Measurements from ENCODE around the gene EPB41L2.
"Not testable (repeated sequence)": the region's sequence is repeated elsewhere in the genome, so short reads cannot be mapped to it uniquely, and the experiment has no call there.

The EPB41L2 gene

GRCh38 chr6:131022691-131023090, 40.4 kb downstream of the EPB41L2 start:
- TF ChIP-seq, protein P1, sequence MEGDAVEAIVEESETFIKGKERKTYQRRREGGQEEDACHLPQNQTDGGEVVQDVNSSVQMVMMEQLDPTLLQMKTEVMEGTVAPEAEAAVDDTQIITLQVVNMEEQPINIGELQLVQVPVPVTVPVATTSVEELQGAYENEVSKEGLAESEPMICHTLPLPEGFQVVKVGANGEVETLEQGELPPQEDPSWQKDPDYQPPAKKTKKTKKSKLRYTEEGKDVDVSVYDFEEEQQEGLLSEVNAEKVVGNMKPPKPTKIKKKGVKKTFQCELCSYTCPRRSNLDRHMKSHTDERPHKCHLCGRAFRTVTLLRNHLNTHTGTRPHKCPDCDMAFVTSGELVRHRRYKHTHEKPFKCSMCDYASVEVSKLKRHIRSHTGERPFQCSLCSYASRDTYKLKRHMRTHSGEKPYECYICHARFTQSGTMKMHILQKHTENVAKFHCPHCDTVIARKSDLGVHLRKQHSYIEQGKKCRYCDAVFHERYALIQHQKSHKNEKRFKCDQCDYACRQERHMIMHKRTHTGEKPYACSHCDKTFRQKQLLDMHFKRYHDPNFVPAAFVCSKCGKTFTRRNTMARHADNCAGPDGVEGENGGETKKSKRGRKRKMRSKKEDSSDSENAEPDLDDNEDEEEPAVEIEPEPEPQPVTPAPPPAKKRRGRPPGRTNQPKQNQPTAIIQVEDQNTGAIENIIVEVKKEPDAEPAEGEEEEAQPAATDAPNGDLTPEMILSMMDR (IDR thresholded peaks at IDR 0.05; ENCODE audit: extremely low read depth, missing control alignments), result no peak
- DNase-seq (ENCODE audit: low spot score), result no peak

- no peak for DNase-seq (ENCODE audit: low spot score)
- TF ChIP-seq, protein P1 (IDR thresholded peaks at IDR 0.05; ENCODE audit: extremely low read depth, missing control alignments), result no peak
Measured at GRCh38 chr6:131017962-131018361, 45.1 kb downstream of the EPB41L2 start.

DNA sequence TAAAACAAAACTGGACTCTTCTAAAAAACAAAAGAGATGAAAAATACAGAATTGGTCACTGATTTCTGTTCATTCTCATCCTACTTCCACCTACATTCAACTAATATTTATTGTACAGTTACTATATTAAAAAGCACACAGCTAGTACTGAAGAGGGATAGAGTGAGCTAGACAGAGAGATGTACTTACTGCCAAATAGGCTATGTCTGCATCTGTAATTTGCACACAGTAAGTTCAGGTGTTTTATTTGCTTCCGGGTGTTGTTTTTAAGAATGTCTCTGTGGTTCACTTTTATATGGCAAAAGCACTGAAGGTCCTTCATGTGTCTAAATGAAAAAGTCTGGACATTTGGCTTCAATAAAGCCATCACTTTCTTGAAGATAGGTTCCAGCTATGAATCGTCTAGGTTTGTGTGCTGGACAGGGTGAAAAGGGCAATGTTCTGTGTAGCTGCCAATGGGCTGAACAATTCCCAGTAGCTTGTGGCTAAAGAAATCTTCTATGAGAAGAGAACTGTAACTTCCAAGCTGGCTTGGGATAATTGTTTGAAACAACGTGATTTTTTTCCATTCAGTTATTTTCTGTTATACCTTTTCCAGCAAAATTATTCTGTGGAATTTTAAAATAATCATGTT, 47.3 kb downstream of the EPB41L2 start:
- no peak for DNase-seq (ENCODE audit: low spot score)
- TF ChIP-seq, protein P1 (IDR thresholded peaks at IDR 0.05; ENCODE audit: extremely low read depth, missing control alignments), result no peak

DNA sequence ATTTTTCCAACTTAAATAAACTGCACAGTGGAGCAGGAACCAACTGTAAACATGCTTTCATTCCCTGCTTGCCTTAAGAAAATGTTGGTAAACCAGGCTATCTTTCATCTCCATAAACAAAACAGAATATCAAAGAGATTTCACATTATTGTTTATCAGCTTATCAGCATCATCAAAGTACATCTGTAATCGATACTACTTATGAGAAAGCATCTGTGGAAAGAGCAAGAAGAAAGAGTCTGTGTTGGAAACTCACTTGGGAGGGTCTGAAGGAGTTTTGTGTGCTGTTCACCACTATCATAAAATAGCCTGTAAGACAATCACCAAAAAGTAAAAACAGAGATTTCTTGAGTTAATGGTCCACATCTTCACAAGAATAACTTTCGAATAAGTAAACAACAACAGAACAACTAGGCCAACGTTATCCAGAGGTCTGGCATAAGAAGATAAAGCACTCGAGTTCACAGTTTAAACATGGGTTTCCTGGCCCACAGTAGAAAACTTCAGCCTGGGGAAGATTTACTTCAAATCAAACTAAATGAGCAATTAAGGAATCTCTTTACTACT, 47.9 kb downstream of the EPB41L2 start:
- DNase-seq (ENCODE audit: low spot score), result no peak
- TF ChIP-seq, protein P1 (IDR thresholded peaks at IDR 0.05; ENCODE audit: extremely low read depth, missing control alignments), result no peak

- TF ChIP-seq, protein P1 (IDR thresholded peaks at IDR 0.05; ENCODE audit: extremely low read depth, missing control alignments), result no peak
- no peak for DNase-seq (ENCODE audit: low spot score)
Measured at GRCh38 chr6:131014080-131014776, 48.8 kb downstream of the EPB41L2 start.

DNA sequence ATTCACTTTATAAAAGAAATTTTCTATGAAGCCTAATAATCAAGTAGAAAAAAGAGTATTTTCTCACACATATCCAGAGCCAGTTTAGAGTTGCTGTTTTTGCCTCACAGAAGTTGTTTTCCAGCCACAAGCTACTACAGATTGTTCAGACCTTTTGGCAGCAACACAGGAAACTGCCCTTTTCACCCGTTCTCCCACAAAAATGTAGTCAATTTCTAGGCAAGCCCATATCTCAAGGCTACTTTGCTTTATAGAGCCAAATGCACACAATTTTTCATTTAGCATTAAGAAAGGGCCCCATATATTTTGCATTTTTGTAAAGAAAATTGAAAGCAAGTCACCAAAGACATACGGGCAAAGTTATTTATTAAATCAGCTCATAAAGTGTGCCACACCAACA, 49.5 kb downstream of the EPB41L2 start:
- no peak for DNase-seq (ENCODE audit: low spot score)
- TF ChIP-seq, protein P1 (IDR thresholded peaks at IDR 0.05; ENCODE audit: extremely low read depth, missing control alignments), result no peak

DNA sequence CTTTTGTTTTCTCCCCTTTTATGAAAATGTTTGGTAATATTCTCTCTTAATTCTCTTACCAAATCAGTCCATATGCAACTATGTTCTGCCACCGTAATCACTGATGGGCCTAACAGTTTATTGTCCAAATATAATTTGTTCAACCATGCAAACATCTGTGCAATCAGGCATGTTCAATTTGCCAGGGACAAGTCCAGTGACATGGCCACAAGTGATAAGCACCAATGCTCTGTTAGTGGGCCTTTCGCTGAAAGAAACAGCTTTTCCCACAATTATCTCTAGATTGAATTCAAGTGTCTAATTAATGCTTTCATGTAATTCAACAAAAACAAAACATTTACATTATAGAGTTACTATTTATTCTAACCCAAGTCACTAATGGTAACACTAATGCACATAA, 53.3 kb downstream of the EPB41L2 start:
- TF ChIP-seq, protein P1 (IDR thresholded peaks at IDR 0.05; ENCODE audit: extremely low read depth, missing control alignments), result no peak
- DNase-seq (ENCODE audit: low spot score), result no peak

GRCh38 chr6:131008965-131009364, 54.1 kb downstream of the EPB41L2 start:
- not testable (repeated sequence) for DNase-seq (ENCODE audit: low spot score)

DNA sequence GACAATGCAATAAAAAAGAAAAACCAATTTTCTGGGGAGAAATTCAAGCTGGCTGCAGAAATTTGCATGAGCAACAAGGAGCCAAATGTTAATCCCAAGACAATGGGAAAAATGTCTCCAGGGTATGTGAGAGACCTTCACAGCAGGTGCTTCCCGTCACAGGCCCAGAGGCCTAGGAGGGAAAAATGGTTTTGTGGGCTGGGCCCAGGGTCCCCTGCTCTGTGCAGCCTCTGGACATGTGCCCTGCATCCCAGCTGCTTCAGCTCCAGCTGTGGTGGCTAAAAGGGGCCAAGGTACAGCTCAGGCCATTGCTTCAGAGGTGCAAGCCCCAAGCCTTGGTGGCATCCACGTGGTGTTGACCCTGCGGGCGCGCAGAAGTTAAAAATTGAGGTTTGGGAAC, 55.1 kb downstream of the EPB41L2 start:
- not testable (repeated sequence) for DNase-seq (ENCODE audit: low spot score)

Data from GM20000 (cell line).